Natural killer cell (primary cell): ENCODE measurements around the gene MAP3K20. TPM values are rescaled to one million over a fixed set of nuclear protein-coding genes. Genes with fewer than 3 reads are reported as not detected.

ENCODE experiments used
- ATAC-seq, 3 donors: fragments of 150-1000 bp in 2 of 3; fragments of 200-7000 bp in 1 of 3; cut with Tn5 transposase; 1 replicate in 1 of 3; 2 replicates in 2 of 3; pipeline ENCODE4 v1.10.0; 2021; ENCODE audit warnings: mild to moderate bottlenecking in 2 of 3, moderate library complexity in 2 of 3
- DNase-seq, 2 donors: peaks; one replicate each; pipeline versions ENCODE4 v3.0.0 to v3.0.0-alpha.2; 2013 to 2021; ENCODE audit warnings: mixed read lengths in 1 of 2
- H3K27ac ChIP-seq: one replicate; pipeline ENCODE4 v1.5.1; 2013; ENCODE audit warnings: mild to moderate bottlenecking, low read length
- H3K27me3 ChIP-seq: one replicate; pipeline ENCODE4 v1.6.1; 2013; ENCODE audit warnings: low read length; ENCODE audit not compliant: control insufficient read depth, insufficient read depth
- H3K36me3 ChIP-seq: one replicate; pipeline ENCODE4 v1.6.1; 2013; ENCODE audit warnings: low read length; ENCODE audit not compliant: control insufficient read depth, insufficient read depth
- H3K4me1 ChIP-seq: one replicate; pipeline ENCODE4 v1.6.1; 2013; ENCODE audit warnings: low read length; ENCODE audit not compliant: control insufficient read depth, insufficient read depth
- H3K4me3 ChIP-seq: one replicate; pipeline ENCODE4 v1.5.1; 2013; ENCODE audit warnings: low read length
- H3K9me3 ChIP-seq: one replicate; pipeline ENCODE4 v1.6.1; 2013; ENCODE audit warnings: low read length; ENCODE audit not compliant: control insufficient read depth, insufficient read depth
- H3K27ac Mint-ChIP-seq, 2 donors: one replicate each; pipeline ENCODE4 v1.8.0; 2022; ENCODE audit warnings: mild to moderate bottlenecking in 2 of 2, mixed read lengths in 2 of 2, moderate library complexity in 1 of 2
- H3K27me3 Mint-ChIP-seq, 2 donors: one replicate each; pipeline ENCODE4 v1.8.0; 2022; ENCODE audit warnings: low read depth in 2 of 2, mixed read lengths in 2 of 2
- H3K36me3 Mint-ChIP-seq: one replicate; pipeline ENCODE4 v1.8.0; 2022; ENCODE audit warnings: mixed read lengths
- H3K4me1 Mint-ChIP-seq, 2 donors: one replicate each; pipeline ENCODE4 v1.8.0; 2022; ENCODE audit warnings: mixed read lengths in 2 of 2
- H3K4me3 Mint-ChIP-seq: one replicate; pipeline ENCODE4 v1.8.0; 2022; ENCODE audit warnings: mild to moderate bottlenecking, moderate library complexity, mixed read lengths
- H3K9me3 Mint-ChIP-seq, 2 donors: one replicate each; pipeline ENCODE4 v1.8.0; 2022; ENCODE audit warnings: mixed read lengths in 2 of 2
- CTCF ChIP-seq: fragments of 200-600 bp; IDR thresholded peaks from one replicate; pipeline ENCODE4 v1.8.0; 2022; ENCODE audit warnings: antibody characterized with exemption
- WGBS: methylation state at CpG from one replicate; pipeline ENCODE4 v1.1.7; 2013; ENCODE audit warnings: missing lambda C conversion rate; ENCODE audit not compliant: insufficient coverage; 5-methylcytosine and 5-hydroxymethylcytosine counted together
- intact Hi-C: fragments of 100-400 bp; cut with micrococcal nuclease; formaldehyde crosslinking; loops from one replicate; pipeline ENCODE4 v1.14.2; 2022
- total RNA-seq, 4 donors: library from RNA; stranded (reverse); fragments of 120-200 nt in 1 of 4; gene quantifications; one replicate each; pipeline versions ENCODE4 v1.2.3 to v1.2.4, GENCODE V29; 2013 to 2022

Gene MAP3K20
- total RNA-seq, 3 donors from 2014 or later (not counting 1 experiment from before 2014, with no cell fraction given) = 1.6 to 3.0 (median 2.5) TPM

GRCh38 chr2:173106959-173107628 is 31.4 kb downstream of the MAP3K20 start:
- no peak overlapping the region for H3K27ac Mint-ChIP-seq
- intact Hi-C loops = no loop called here
- WGBS = 97% methylated on average over 6 of the region's 8 CpGs

GRCh38 chr2:173107629-173108022 is 32.0 kb downstream of the MAP3K20 start:
- Histone ChIP-seq H3K27ac (no peak overlapping the region), H3K4me3 (no peak overlapping the region), H3K9me3 (no peaks in the 10 kb centered on the region), H3K36me3 (no peaks in the 10 kb centered on the region), H3K4me1 (no peaks in the 10 kb centered on the region), H3K27me3 (no peaks in the 10 kb centered on the region)
- no peaks in the 10 kb centered on the region for H3K27me3 Mint-ChIP-seq
- H3K9me3 Mint-ChIP-seq = no peaks in the 10 kb centered on the region
- DNase-seq (no peak), ATAC-seq (no peak)
- TF ChIP-seq CTCF = no peak
- intact Hi-C loops = no loop called here
- H3K4me1 Mint-ChIP-seq = no peaks in the 10 kb centered on the region
- H3K27ac Mint-ChIP-seq = no peak overlapping the region
- WGBS = 87% methylated on average over 4 of the region's 6 CpGs
- H3K36me3 Mint-ChIP-seq = no peaks in the 10 kb centered on the region
- H3K4me3 Mint-ChIP-seq = no peak overlapping the region

More at GRCh38 chr2:173106959-173107628, 31.4 kb downstream of the MAP3K20 start:
- H3K36me3 ChIP-seq = no peaks in the 10 kb centered on the region
- no peak for DNase-seq
- Mint-ChIP-seq H3K36me3 (no peaks in the 10 kb centered on the region), H3K4me3 (no peak overlapping the region), H3K9me3 (no peaks in the 10 kb centered on the region), H3K27me3 (no peaks in the 10 kb centered on the region), H3K4me1 (no peaks in the 10 kb centered on the region)
- no peaks in the 10 kb centered on the region for H3K4me1 ChIP-seq
- H3K4me3 ChIP-seq = no peak overlapping the region
- no peak for ATAC-seq
- H3K9me3 ChIP-seq = no peaks in the 10 kb centered on the region
- H3K27ac ChIP-seq = no peak overlapping the region
- no peaks in the 10 kb centered on the region for H3K27me3 ChIP-seq
- no peak for TF ChIP-seq CTCF

GRCh38 chr2:173109253-173110188 is 33.9 kb downstream of the MAP3K20 start:
- no peaks in the 10 kb centered on the region for H3K27me3 Mint-ChIP-seq
- Histone ChIP-seq H3K36me3 (no peaks in the 10 kb centered on the region), H3K27ac (no peak overlapping the region), H3K4me1 (no peaks in the 10 kb centered on the region), H3K27me3 (no peaks in the 10 kb centered on the region), H3K4me3 (no peak overlapping the region), H3K9me3 (no peaks in the 10 kb centered on the region)
- H3K27ac Mint-ChIP-seq = no peak overlapping the region
- H3K4me3 Mint-ChIP-seq = no peak overlapping the region
- DNase-seq (no peak), ATAC-seq (no peak)
- WGBS = 96% methylated on average over 5 of the region's 6 CpGs
- H3K4me1 Mint-ChIP-seq = no peaks in the 10 kb centered on the region
- TF ChIP-seq CTCF = no peak
- H3K36me3 Mint-ChIP-seq = no peaks in the 10 kb centered on the region
- H3K9me3 Mint-ChIP-seq = no peaks in the 10 kb centered on the region
- intact Hi-C loops = no loop called here
